CD8-positive, alpha-beta memory T cell (primary cell): ENCODE results near the gene AADAT. TPM values are rescaled to one million over a fixed set of nuclear protein-coding genes. Genes with fewer than 3 reads are reported as not detected.
"Not testable (repeated sequence)": the region's sequence is repeated elsewhere in the genome, so short reads cannot be mapped to it uniquely, and the experiment has no call there.

Experiments
- CTCF ChIA-PET: fragments of 350-600 bp; sonication (Branson Sonifier 250); formaldehyde crosslinking; loops from one replicate; lab custom pipeline; 2021; ENCODE audit warnings: antibody characterized with exemption; lab: Charles Lee
- POLR2A ChIA-PET: fragments of 350-600 bp; sonication (Branson Sonifier 250); formaldehyde crosslinking; loops from one replicate; lab custom pipeline; 2021; ENCODE audit warnings: antibody characterized with exemption; lab: Charles Lee
- DNase-seq, 5 donors: peaks; one replicate each; pipeline versions ENCODE4 v3.0.0 to v3.0.0-alpha.2; 2020 to 2022; ENCODE audit warnings: mixed read lengths in 1 of 5
- H3K27ac ChIP-seq: one replicate; pipeline ENCODE4 v1.7.0; 2013; ENCODE audit warnings: low read depth, mild to moderate bottlenecking, low read length, moderate library complexity
- H3K27me3 ChIP-seq: 2 replicates; pipeline ENCODE4 v1.7.0; 2013; ENCODE audit warnings: low read length, mild to moderate bottlenecking; ENCODE audit not compliant: insufficient read depth, poor library complexity, severe bottlenecking
- H3K36me3 ChIP-seq: 2 replicates; pipeline ENCODE4 v1.7.0; 2013; ENCODE audit warnings: mild to moderate bottlenecking, low read length, moderate library complexity; ENCODE audit not compliant: insufficient read depth
- H3K4me1 ChIP-seq: 2 replicates; pipeline ENCODE4 v1.7.0; 2013; ENCODE audit warnings: mild to moderate bottlenecking, low read length, moderate library complexity; ENCODE audit not compliant: insufficient read depth
- H3K4me3 ChIP-seq: 2 replicates; pipeline ENCODE4 v1.7.0; 2013; ENCODE audit warnings: mild to moderate bottlenecking, low read length
- H3K9me3 ChIP-seq: 2 replicates; pipeline ENCODE4 v1.7.0; 2013; ENCODE audit warnings: mild to moderate bottlenecking, low read length
- H3K27ac Mint-ChIP-seq, 8 donors: one replicate each; pipeline ENCODE4 v1.8.0; 2020 to 2021; ENCODE audit warnings: mixed read lengths in 8 of 8, mild to moderate bottlenecking in 6 of 8, inconsistent platforms in 3 of 8, moderate library complexity in 3 of 8
- H3K27me3 Mint-ChIP-seq, 2 donors: one replicate each; pipeline ENCODE4 v1.8.0; 2020 to 2021; ENCODE audit warnings: mixed read lengths in 2 of 2, mild to moderate bottlenecking in 1 of 2, moderate library complexity in 1 of 2
- H3K36me3 Mint-ChIP-seq, 3 donors: one replicate each; pipeline ENCODE4 v1.8.0; 2020 to 2021; ENCODE audit warnings: mixed read lengths in 3 of 3, inconsistent platforms in 1 of 3, mild to moderate bottlenecking in 1 of 3
- H3K4me1 Mint-ChIP-seq, 3 donors: one replicate each; pipeline ENCODE4 v1.8.0; 2020 to 2021; ENCODE audit warnings: mixed read lengths in 3 of 3, inconsistent platforms in 1 of 3, mild to moderate bottlenecking in 1 of 3
- H3K4me3 Mint-ChIP-seq, 7 donors: one replicate each; pipeline ENCODE4 v1.8.0; 2020 to 2021; ENCODE audit warnings: mixed read lengths in 7 of 7, mild to moderate bottlenecking in 6 of 7, moderate library complexity in 4 of 7, inconsistent platforms in 2 of 7
- H3K9me3 Mint-ChIP-seq, 5 donors: one replicate each; pipeline ENCODE4 v1.8.0; 2020 to 2022; ENCODE audit warnings: mixed read lengths in 5 of 5, mild to moderate bottlenecking in 3 of 5, moderate library complexity in 2 of 5, inconsistent platforms in 1 of 5
- polyA plus RNA-seq: library from polyadenylated mRNA; unstranded; fragments of 300-500 nt; fragmentation: Illumina TruSeq; gene quantifications from one replicate; pipeline ENCODE4 v1.2.3, GENCODE V29; 2021
- total RNA-seq, 2 experiments: library from RNA; stranded (reverse); gene quantifications; one replicate each; pipeline ENCODE4 v1.2.3, GENCODE V29; 2021

Gene AADAT
- total and polyA plus RNA-seq, 3 experiments from 2014 or later = not detected

GRCh38 chr4:170122252-170122651 lies 32.5 kb upstream of the AADAT start:
- Histone ChIP-seq H3K36me3 (no peaks in the 10 kb centered on the region), H3K4me3 (no peak overlapping the region), H3K4me1 (no peaks in the 10 kb centered on the region), H3K27ac (no peak overlapping the region), H3K9me3 (no peaks in the 10 kb centered on the region), H3K27me3 (no peaks in the 10 kb centered on the region)
- POLR2A ChIA-PET = no interaction called here
- Mint-ChIP-seq H3K27ac (no peak overlapping the region), H3K4me1 (no peaks in the 10 kb centered on the region), H3K4me3 (no peak overlapping the region), H3K36me3 (no peaks in the 10 kb centered on the region), H3K9me3 (no peaks in the 10 kb centered on the region), H3K27me3 (peaks cover 6 to 8% of the 10 kb centered on the region in 2 donors)
- DNase-seq = no peak
- CTCF ChIA-PET = no interaction called here

DNA sequence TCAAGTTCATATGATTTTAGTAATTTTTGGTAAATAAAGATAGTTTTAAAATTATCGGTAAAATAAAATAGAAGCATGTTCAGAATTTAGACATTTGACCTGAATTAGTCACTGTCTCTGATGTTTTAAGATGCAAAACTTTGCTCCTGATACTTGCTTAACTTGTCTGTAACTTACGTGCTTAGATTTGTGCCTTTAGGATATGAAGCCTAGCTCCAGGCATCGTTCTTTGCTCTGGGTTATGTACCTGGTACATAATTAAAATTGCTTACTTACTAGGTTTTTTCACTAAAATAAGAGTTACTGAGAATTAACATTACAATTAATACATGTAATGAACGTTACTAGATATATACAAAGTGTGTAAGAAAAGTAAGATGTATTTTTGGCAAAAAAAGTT lies 24.9 kb upstream of the AADAT start:
- Histone ChIP-seq H3K36me3 (no peaks in the 10 kb centered on the region), H3K4me1 (no peaks in the 10 kb centered on the region), H3K27me3 (no peaks in the 10 kb centered on the region), H3K4me3 (no peak overlapping the region), H3K27ac (no peak overlapping the region), H3K9me3 (no peaks in the 10 kb centered on the region)
- H3K36me3 Mint-ChIP-seq = no peaks in the 10 kb centered on the region
- H3K27ac Mint-ChIP-seq = no peak overlapping the region
- POLR2A ChIA-PET = no interaction called here
- CTCF ChIA-PET = no interaction called here
- H3K4me3 Mint-ChIP-seq = no peak overlapping the region
- no peaks in the 10 kb centered on the region for H3K9me3 Mint-ChIP-seq
- H3K4me1 Mint-ChIP-seq = no peaks in the 10 kb centered on the region
- DNase-seq = no peak
- H3K27me3 Mint-ChIP-seq = peaks cover 6 to 15% of the 10 kb centered on the region in 2 donors

DNA sequence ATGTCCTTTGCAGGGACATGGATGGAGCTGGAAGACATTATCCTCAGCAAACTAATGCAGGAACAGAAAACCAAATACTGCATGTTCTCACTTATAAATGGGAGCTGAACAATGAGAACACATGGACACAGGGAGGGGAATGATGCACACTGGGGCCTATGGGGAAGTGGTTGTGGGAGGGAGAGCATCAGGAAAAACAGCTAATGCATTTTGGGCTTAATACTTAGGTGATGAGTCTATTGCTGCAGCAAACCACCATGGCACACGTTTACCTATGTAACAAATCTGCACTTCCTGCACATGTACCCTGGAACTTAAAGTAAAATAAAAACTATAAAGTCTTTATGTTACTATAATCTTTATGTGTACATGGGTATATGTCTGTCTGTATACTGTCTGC lies 24.4 kb upstream of the AADAT start:
- H3K36me3 Mint-ChIP-seq, H3K27ac ChIP-seq, H3K4me1 Mint-ChIP-seq, H3K36me3 ChIP-seq, H3K9me3 ChIP-seq, H3K27me3 ChIP-seq, DNase-seq, H3K9me3 Mint-ChIP-seq, CTCF ChIA-PET, H3K4me3 Mint-ChIP-seq, H3K27ac Mint-ChIP-seq, H3K4me1 ChIP-seq, H3K4me3 ChIP-seq, POLR2A ChIA-PET: not testable (repeated sequence)
- peaks cover 8 to 17% of the 10 kb centered on the region in 2 donors for H3K27me3 Mint-ChIP-seq

DNA sequence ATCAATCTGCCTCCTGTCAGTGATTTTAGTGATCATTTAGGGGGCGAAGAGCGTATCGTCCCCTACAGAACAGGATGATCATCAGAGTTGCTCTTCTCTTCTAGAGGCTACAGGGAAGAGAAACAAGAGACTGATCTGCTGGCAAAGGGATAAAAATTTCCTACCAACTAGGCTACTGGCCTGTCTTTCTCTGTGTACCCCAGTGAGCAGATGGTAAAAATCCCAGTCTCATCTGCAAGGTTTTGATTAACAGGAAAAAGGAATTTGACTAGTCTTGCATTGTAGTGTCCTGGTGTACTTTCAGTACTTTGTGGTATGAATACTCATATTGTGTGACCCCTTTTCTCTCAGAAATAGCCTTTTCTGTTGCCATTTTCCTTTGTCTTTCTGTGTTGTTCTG lies 21.8 kb upstream of the AADAT start:
- no peak overlapping the region for H3K4me3 ChIP-seq
- no peaks in the 10 kb centered on the region for H3K9me3 ChIP-seq
- DNase-seq = no peak
- no peaks in the 10 kb centered on the region for H3K36me3 Mint-ChIP-seq
- H3K27me3 Mint-ChIP-seq = peaks cover 3 to 7% of the 10 kb centered on the region in 2 donors
- H3K4me3 Mint-ChIP-seq = no peak overlapping the region
- ChIA-PET CTCF (no interaction called here), POLR2A (no interaction called here)
- H3K4me1 ChIP-seq = no peaks in the 10 kb centered on the region
- H3K4me1 Mint-ChIP-seq = no peaks in the 10 kb centered on the region
- H3K36me3 ChIP-seq = no peaks in the 10 kb centered on the region
- no peaks in the 10 kb centered on the region for H3K27me3 ChIP-seq
- H3K27ac ChIP-seq = no peak overlapping the region
- H3K9me3 Mint-ChIP-seq = no peaks in the 10 kb centered on the region
- no peak overlapping the region for H3K27ac Mint-ChIP-seq

DNA sequence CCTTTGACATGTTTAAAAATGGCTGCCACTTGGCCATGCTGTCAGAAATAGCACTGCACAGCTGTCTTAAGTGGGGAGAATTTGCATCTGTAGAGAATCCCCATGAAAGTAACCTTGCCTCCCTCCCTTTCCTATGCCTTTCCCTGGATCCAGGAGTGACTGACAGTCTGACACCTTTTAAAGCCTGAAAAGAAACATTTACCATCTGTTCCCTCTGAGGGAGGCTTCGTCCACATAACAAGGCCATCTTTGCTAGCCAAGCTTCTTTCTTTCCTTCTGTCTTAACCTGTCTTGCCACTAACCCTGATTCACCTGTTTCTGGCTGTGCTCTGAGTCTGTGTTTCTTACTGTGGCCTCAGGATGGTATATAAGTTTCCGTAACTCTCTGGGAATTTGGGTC lies 21.3 kb upstream of the AADAT start:
- Histone ChIP-seq H3K4me1 (no peaks in the 10 kb centered on the region), H3K36me3 (no peaks in the 10 kb centered on the region), H3K27ac (no peak overlapping the region), H3K9me3 (no peaks in the 10 kb centered on the region), H3K27me3 (no peaks in the 10 kb centered on the region), H3K4me3 (no peak overlapping the region)
- ChIA-PET POLR2A (no interaction called here), CTCF (no interaction called here)
- Mint-ChIP-seq H3K36me3 (no peaks in the 10 kb centered on the region), H3K27me3 (peaks cover 3 to 7% of the 10 kb centered on the region in 2 donors), H3K9me3 (no peaks in the 10 kb centered on the region), H3K4me3 (no peak overlapping the region), H3K27ac (no peak overlapping the region), H3K4me1 (no peaks in the 10 kb centered on the region)
- DNase-seq = no peak

DNA sequence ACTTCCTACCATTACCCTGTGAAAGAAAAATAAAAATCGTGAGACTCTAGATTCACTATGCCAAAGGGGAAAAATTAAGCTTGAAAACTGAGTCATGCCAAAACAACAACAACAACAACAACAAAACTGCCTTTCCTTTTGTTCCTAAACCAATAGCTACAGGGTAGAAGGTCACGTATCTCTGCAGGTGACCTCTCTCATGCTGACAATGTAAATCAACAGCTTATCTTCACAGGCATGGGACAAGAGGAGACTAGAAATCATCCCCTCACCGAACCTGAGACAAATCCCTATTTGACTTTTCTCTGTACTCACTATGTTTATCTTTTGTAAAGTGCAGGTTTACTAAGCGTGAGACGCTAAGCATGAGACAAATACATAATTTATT lies 20.5 kb upstream of the AADAT start:
- Mint-ChIP-seq H3K27ac (no peak overlapping the region), H3K9me3 (no peaks in the 10 kb centered on the region), H3K27me3 (peaks cover 3 to 7% of the 10 kb centered on the region in 2 donors), H3K4me3 (no peak overlapping the region), H3K36me3 (no peaks in the 10 kb centered on the region), H3K4me1 (no peaks in the 10 kb centered on the region)
- DNase-seq = no peak
- no peak overlapping the region for H3K4me3 ChIP-seq
- no peaks in the 10 kb centered on the region for H3K27me3 ChIP-seq
- ChIA-PET POLR2A (no interaction called here), CTCF (no interaction called here)
- no peaks in the 10 kb centered on the region for H3K36me3 ChIP-seq
- no peaks in the 10 kb centered on the region for H3K4me1 ChIP-seq
- H3K9me3 ChIP-seq = no peaks in the 10 kb centered on the region
- H3K27ac ChIP-seq = no peak overlapping the region

- no peak for DNase-seq
- H3K4me3 ChIP-seq = no peak overlapping the region
- no peaks in the 10 kb centered on the region for H3K4me1 Mint-ChIP-seq
- no peaks in the 10 kb centered on the region for H3K4me1 ChIP-seq
- no peaks in the 10 kb centered on the region for H3K9me3 ChIP-seq
- H3K27me3 Mint-ChIP-seq = peaks cover 3 to 7% of the 10 kb centered on the region in 2 donors
- no peaks in the 10 kb centered on the region for H3K36me3 ChIP-seq
- no peaks in the 10 kb centered on the region for H3K9me3 Mint-ChIP-seq
- H3K27ac ChIP-seq = no peak overlapping the region
- H3K27me3 ChIP-seq = no peaks in the 10 kb centered on the region
- no peaks in the 10 kb centered on the region for H3K36me3 Mint-ChIP-seq
- POLR2A ChIA-PET = no interaction called here
- CTCF ChIA-PET = no interaction called here
- no peak overlapping the region for H3K4me3 Mint-ChIP-seq
- no peak overlapping the region for H3K27ac Mint-ChIP-seq
These were observed 20.0 kb upstream of the AADAT start for GRCh38 chr4:170109586-170110284.

DNA sequence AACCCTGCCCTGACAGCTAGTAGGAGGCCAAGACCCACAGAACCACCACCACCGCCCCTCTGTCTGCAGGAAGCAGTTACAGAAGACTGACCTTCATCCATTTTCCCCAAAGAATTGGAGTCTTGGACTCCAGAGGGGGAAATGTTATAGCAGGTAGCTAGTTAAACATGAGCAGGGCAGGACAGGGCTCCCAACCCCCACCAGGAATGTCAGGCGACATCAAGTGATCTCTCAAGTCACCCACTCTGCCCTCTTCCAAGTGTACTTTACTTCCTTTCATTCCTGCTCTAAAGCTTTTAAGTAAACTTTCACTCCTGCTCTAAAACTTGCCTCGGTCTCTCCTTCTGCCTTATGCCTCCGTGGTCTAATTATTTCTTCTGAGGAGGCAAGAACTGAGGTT lies 17.1 kb upstream of the AADAT start:
- H3K9me3 Mint-ChIP-seq = no peaks in the 10 kb centered on the region

More for the DNA sequence above, 17.1 kb upstream of the AADAT start:
- ChIA-PET CTCF (no interaction called here), POLR2A (no interaction called here)
- no peaks in the 10 kb centered on the region for H3K4me1 Mint-ChIP-seq
- H3K27me3 Mint-ChIP-seq = peaks cover 4 to 6% of the 10 kb centered on the region in 2 donors
- Histone ChIP-seq H3K4me1 (no peaks in the 10 kb centered on the region), H3K4me3 (no peak overlapping the region), H3K36me3 (no peaks in the 10 kb centered on the region), H3K27ac (no peak overlapping the region), H3K27me3 (no peaks in the 10 kb centered on the region), H3K9me3 (no peaks in the 10 kb centered on the region)
- DNase-seq = no peak
- no peaks in the 10 kb centered on the region for H3K36me3 Mint-ChIP-seq
- no peak overlapping the region for H3K27ac Mint-ChIP-seq
- no peak overlapping the region for H3K4me3 Mint-ChIP-seq
